IPS-18a (cell line): ENCODE data around the gene DBNL.
"Not testable (repeated sequence)": the region's sequence is repeated elsewhere in the genome, so short reads cannot be mapped to it uniquely, and the experiment has no call there.

ENCODE experiments used
- H3K27ac ChIP-seq: one replicate; pipeline ENCODE4 v1.5.1; 2013; ENCODE audit warnings: low read length
- H3K27me3 ChIP-seq: one replicate; pipeline ENCODE4 v1.6.1; 2013; ENCODE audit warnings: mild to moderate bottlenecking, low read length; ENCODE audit not compliant: control insufficient read depth, insufficient read depth
- H3K36me3 ChIP-seq: one replicate; pipeline ENCODE4 v1.6.1; 2013; ENCODE audit warnings: low read depth, low read length; ENCODE audit not compliant: control insufficient read depth
- H3K4me1 ChIP-seq: one replicate; pipeline ENCODE4 v1.6.1; 2013; ENCODE audit warnings: low read depth, low read length; ENCODE audit not compliant: control insufficient read depth
- H3K4me3 ChIP-seq: one replicate; pipeline ENCODE4 v1.5.1; 2013; ENCODE audit warnings: low read length
- H3K9ac ChIP-seq: one replicate; pipeline ENCODE4 v1.6.1; 2013; ENCODE audit warnings: mild to moderate bottlenecking, low read length, moderate library complexity
- H3K9me3 ChIP-seq: one replicate; pipeline ENCODE4 v1.6.1; 2013; ENCODE audit warnings: low read depth, low read length; ENCODE audit not compliant: control insufficient read depth

The DBNL gene

DNA sequence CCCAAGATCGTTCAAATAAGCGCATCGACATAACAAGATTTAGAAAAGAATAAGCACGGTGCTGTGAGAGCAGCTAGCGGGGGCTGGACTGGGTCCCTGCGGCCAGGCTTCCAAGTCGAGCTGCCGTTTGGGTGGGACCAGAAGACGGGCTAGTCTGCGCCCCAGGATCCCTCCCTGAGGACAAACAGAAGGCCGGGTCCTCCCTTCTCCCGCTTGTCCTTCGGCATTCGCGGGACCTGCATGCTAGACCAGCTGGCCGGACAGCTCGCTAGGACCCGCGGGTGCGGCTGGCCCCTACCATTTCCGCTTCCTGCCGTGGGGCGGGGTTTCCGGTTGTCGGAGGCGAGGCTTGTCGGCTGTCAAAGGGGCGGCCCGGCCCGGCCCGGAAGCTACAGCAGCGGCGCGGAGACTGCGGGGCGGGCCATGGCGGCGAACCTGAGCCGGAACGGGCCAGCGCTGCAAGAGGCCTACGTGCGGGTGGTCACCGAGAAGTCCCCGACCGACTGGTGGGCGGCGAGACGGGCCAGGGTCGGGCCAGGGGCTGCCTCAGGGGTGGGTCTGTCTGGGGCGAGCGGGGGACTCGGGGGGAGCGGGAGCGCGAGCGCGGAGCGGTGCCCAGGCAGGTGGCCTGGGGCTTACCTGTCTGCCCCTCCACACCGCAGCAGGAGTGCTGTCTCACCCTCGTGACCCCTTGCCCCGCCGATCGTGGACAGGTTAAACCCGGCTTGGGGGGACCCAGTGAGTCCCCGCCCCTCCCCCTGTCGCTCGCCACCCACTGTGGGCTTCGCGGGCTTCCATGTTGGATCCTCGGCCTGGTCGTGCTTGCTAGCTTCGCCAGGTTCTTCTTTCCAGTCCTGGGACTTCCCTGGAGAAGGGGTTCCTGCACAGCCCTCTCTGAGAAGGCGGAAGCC, at the start of gene DBNL:
Gene DBNL (plus strand): TSS at position 388 of the 911 bp plus-strand sequence. CDS start 36 bp downstream, at position 424.
- H3K36me3 ChIP-seq, result peaks cover 6% of the 10 kb centered on the region
- H3K4me3 ChIP-seq, result peak within 1 kb of the TSS; percentile 71
- peaks cover 5% of the 10 kb centered on the region for H3K4me1 ChIP-seq
- peaks cover 25% of the 10 kb centered on the region for H3K27me3 ChIP-seq
- no peaks in the 10 kb centered on the region for H3K9me3 ChIP-seq
- no peak within 1 kb of the TSS for H3K27ac ChIP-seq
- H3K9ac ChIP-seq, result peak within 1 kb of the TSS; percentile 67

DNA sequence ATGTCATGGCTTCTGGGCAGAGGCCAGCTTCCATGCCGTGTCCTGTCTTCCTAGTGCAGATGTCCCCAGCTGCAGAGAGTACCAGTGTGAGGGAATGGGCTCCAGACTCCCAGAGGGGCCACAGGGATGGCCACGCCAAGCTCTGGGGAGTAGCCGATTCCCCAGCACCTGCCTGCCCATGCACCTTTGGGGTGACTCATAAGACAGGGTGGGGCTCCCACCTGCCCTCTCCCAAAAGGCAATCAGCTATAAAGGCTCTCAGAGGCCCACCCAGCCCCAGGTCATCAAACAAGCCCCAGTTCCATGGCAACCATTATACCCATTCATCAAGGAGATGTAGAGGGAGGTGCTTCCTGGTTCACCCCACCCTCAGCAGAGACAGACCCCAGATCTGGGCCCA, 47.0 kb upstream of the DBNL start, which contains the start of gene SPDYE1:
Gene SPDYE1 (plus strand): TSS at position 366 of the 400 bp plus-strand sequence. CDS start 2,053 bp downstream, outside the sequence.
- not testable (repeated sequence) for H3K4me1 ChIP-seq, H3K9me3 ChIP-seq, H3K27ac ChIP-seq, H3K9ac ChIP-seq, H3K36me3 ChIP-seq, H3K27me3 ChIP-seq, H3K4me3 ChIP-seq

DNA sequence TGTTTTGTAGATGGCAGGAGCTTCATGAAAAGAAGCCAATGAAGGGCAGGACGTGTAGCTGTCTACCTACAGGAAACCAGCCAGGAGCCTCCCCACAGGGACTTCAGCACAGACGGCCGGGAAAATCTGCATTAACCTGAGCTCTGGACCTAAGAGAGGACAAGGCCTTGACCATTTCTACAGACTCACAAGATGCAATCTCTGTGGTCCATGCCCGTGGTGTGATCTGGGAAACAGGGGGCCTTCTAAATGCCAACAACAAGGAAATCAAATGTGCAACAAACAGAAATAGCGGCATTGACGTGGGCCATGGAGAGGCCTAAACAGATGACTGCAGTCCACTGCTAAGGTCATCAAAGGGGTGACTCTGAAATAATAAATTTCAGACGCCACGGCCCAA, 32.4 kb upstream of the DBNL start:
- not testable (repeated sequence) for H3K4me1 ChIP-seq, H3K27ac ChIP-seq, H3K36me3 ChIP-seq, H3K27me3 ChIP-seq, H3K4me3 ChIP-seq, H3K9ac ChIP-seq, H3K9me3 ChIP-seq

DNA sequence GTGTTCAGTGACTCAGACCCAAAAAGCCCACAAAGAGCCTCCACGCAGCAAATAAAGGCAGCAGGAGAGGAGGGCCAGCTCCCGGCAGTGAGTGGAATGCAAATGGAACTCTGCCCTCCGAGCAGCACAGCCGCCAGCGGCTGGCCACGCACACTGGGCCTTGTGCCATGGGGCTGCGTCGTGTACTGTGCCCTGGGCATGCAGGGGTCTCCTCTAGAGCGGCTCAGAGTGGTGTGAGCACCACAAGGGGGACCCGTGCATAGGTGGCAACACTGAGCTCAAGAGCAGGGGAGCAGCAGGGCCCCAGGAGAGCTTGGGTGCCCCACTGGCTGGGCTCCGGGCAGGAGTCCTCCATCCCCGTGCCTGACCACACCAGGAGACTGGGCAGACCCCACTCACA, 29.4 kb upstream of the DBNL start:
- not testable (repeated sequence) for H3K9ac ChIP-seq, H3K36me3 ChIP-seq, H3K9me3 ChIP-seq, H3K27me3 ChIP-seq, H3K4me1 ChIP-seq, H3K27ac ChIP-seq, H3K4me3 ChIP-seq

DNA sequence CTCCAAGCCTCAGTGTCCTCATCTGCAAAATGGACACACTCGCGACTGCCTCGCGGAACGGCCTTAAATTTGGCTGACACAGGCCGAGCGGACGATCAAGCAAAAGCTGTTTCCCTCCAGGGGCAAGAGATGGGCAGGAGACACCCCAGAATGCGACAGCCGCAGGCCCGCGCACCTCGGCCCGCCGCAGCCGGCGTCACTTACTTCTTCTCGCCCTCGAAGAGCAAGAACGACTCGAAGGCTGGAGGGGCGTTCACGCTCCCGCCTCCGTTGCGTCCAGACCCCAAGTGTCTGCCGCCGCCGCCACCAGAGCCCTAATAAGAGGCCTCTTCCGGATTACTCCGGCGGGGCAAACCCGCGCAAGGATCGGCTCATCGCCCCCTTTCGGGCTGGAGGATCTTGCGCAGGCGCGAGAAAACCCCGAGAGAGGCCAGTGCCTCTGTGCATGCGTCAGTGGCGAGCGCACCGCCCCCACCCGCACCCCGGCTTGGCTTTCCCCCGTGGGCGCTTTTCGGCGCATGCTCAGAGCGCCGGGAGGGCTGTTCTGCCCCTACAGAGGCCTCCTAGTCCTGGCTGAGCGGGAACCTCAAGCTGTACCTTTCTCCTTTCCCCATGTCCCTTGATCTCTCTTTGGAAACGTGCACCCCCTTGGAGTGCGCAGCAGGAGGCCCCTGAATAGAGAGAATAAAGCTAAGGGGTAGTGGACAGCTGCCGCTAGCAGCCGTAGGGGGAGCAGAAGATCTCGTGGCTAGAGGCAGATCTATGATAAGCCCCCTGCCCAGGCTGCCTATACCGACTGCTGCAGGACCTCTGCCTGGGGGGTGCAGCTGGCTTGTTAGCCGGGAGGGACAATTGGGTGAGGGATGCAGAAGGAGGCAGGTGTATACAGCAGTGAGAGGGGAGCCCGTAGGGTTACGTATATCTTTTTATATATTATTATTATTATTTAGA, 25.4 kb upstream of the DBNL start:
- H3K9ac ChIP-seq, result peak overlapping the region; percentile 62
- not testable (repeated sequence) for H3K27ac ChIP-seq, H3K27me3 ChIP-seq

DNA sequence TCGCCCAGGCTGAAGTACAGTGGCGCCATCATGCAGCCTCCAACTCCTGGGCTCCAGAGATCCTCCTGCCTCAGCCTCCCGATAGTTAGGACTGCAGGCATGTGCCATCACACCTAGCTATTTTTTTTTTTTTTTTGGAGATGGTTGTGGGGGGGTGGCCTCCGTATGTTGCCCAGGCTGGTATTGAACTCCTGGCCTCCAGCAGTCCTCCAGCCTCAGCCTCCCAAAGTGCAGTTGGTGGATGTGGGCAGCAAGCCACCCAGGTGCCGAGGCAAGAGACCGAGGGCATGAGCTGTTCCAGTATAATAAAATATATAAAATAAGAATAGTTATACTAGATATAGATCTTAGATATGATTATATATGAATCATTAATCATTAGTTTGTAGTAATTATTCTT, 24.7 kb upstream of the DBNL start:
- H3K36me3 ChIP-seq, H3K27ac ChIP-seq, H3K9ac ChIP-seq: not testable (repeated sequence)

More for the DNA sequence above, 25.4 kb upstream of the DBNL start:
- not testable (repeated sequence) for H3K9me3 ChIP-seq, H3K36me3 ChIP-seq, H3K4me1 ChIP-seq
- H3K4me3 ChIP-seq, result peak overlapping the region; percentile 74

DNA sequence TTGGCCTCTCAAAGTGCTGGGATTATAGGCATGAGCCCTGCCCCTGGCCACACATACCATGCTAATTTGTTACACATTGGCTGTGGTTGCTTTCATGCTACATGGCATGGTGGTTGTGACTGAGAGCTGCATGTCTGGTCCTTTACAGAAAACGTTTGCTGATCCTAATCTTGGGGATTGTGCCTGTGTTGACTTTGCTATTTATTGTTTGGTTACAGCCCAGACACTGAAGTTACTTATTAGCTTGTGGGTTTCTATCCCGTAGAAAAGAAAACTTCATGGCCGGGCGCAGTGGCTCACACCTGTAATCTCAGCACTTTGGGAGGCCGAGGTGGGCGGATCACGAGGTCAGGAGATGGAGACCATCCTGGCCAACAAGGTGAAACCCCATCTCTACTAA, 22.4 kb upstream of the DBNL start:
- H3K4me3 ChIP-seq, H3K4me1 ChIP-seq, H3K27ac ChIP-seq, H3K36me3 ChIP-seq, H3K27me3 ChIP-seq, H3K9ac ChIP-seq, H3K9me3 ChIP-seq: not testable (repeated sequence)

More for the DNA sequence above, 24.7 kb upstream of the DBNL start:
- not testable (repeated sequence) for H3K4me3 ChIP-seq, H3K4me1 ChIP-seq, H3K27me3 ChIP-seq, H3K9me3 ChIP-seq

DNA sequence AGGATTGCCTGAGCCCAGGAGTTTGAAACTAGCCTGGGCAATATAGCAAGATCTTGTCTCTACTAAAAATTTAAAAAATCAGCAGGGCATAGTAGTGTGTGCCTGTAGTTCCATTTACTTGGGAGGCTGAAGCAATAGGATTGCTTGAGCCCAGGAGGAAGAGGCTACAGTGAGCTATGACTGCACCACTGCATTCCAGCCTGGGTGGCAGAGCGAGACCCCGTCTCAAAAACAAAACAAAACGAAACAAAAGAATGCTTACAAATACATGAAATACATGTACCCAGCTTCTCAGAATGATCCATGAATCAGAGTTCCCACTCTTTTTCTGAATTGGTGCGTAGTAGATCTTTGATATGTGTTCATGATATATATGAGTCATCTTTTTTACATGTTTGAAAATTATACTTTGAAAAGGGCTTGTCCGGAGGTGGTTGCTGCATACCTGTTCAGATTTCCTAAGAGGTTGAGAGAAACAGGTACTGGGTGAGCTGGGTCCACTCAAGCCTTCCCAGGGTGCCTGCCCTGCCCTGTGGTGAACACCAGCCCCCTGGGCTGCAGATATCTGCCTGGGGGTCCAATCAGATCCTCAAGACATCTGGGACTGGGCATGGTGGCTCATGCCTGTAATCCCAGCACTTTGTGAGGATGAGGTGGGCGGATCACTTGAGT, 21.6 kb upstream of the DBNL start:
- H3K9me3 ChIP-seq, H3K27ac ChIP-seq, H3K9ac ChIP-seq, H3K4me1 ChIP-seq, H3K36me3 ChIP-seq, H3K27me3 ChIP-seq, H3K4me3 ChIP-seq: not testable (repeated sequence)

DNA sequence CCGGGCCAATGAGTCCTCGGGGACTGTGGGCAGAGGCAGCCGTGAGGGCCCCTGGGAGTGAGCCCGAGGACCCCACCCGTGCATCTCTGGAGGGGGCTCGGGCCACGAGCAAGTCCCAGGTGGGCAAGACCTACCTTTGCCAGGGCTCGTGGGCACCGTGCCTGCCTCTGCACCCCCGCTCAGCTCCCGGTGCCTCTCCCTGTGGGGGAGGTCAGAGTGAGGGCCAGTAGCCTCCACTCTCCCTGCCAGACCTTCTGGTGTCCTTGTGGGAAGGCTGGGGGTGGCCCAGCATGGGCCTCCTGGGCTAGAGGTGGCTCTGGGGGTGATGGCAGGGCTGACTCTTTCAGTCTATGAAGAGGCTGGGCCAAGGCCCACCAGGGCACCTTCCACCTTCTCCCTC, 15.1 kb upstream of the DBNL start:
- H3K4me1 ChIP-seq, H3K9me3 ChIP-seq, H3K4me3 ChIP-seq, H3K27ac ChIP-seq, H3K27me3 ChIP-seq, H3K36me3 ChIP-seq, H3K9ac ChIP-seq: not testable (repeated sequence)

DNA sequence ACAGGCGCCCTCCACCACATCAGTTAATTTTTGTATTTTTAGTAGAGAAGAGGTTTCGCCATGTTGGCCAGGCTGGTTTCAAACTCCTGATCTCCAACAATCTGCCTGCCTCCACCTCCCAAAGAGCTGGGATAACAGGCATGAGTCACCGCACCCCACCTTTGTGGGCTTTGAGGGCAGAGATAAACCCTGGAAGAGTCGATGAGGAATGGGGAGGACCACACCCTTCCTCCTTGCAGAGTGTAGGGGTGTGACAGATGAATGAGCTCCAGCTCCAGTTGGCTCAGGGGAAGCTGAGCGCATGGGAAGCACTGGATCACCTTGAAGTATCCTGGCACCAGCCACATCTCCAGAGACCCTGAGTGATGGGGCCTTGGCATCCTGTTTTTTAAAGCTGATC, 14.5 kb upstream of the DBNL start:
- not testable (repeated sequence) for H3K27ac ChIP-seq, H3K4me1 ChIP-seq, H3K9me3 ChIP-seq, H3K36me3 ChIP-seq, H3K27me3 ChIP-seq, H3K9ac ChIP-seq, H3K4me3 ChIP-seq

DNA sequence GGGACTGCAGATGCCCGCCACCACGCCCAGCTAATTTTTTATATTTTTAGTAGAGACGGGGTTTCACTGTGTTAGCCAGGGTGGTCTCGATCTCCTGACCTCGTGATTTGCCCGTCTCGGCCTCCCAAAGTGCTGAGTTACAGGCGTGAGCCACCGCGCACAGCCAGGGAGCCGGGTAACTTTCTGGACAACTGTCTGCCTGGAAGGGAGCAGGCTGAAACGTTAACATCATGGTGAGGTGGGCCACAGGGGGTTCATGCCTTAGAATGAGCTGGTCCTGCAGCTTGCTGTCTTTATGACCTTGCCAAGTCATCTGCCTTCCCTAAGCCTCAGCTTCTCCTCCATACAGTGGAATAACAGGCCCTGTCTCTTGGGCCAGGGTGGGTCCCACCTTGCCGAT, 13.2 kb upstream of the DBNL start:
- not testable (repeated sequence) for H3K27me3 ChIP-seq, H3K4me3 ChIP-seq, H3K4me1 ChIP-seq, H3K9ac ChIP-seq, H3K36me3 ChIP-seq, H3K27ac ChIP-seq, H3K9me3 ChIP-seq
